ENCODE results near the gene LIN7A.
A peak's percentile ranks its signal among the peaks of the same experiment; 100 is the strongest.

LIN7A gene

DNA sequence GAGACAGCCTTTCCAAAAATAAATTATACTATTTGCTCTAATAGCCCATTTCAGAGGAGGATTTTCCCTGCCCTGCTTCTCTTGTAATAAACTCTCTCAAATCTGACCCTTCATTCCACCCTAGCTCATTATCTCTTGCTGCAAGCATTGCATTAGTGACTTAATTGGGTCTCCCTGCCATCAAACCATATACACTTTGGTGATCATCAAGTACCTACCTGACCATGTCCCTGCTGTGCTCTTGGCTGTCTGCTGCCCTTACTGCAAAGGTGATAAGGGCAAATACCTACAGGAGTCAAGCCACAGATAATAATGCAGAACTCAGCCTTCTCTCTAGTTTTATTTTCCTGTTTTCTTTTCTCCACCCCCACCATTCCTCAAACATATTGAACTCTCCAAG, 88.4 kb downstream of the LIN7A start:
- DNase-seq, result peak; percentile 89

DNA sequence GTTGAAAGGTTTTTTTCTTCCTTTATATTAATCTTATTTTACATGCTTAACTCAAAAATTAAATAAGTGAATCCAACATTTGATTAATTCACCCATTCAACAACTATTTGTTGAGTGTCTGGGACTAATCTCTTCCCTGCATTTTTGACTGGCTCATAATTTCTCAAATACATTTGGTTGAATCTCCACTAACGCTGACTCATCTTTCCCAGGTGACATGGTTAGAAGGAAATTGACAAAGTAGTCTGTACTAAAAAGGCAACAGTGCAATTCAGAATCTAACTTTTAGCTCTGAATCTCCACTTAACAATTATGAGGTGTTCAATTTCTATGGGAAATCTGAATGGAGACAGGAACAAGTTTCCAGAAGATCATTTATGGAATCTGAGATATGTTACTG, 88.9 kb downstream of the LIN7A start:
- peak; percentile 65 for DNase-seq

DNA sequence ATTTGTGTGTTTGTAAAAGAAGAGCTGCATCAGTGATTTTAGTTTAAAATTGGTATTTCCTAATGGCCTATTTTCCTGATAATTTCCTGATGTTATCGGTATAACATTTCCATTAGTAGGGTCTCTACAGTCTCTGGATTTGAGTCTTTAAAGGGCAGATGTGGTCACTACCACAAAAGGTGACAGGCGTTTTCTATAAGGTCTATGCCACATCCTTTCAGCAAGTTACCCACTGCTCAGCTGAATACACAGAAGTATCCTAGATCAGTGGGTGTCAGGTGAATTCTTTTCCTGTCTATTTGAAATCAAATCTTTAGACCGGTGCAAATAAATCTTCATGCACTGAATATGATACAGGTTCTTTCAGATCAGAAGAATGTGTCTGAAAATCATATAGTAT, 90.2 kb downstream of the LIN7A start:
- DNase-seq, result no peak

DNA sequence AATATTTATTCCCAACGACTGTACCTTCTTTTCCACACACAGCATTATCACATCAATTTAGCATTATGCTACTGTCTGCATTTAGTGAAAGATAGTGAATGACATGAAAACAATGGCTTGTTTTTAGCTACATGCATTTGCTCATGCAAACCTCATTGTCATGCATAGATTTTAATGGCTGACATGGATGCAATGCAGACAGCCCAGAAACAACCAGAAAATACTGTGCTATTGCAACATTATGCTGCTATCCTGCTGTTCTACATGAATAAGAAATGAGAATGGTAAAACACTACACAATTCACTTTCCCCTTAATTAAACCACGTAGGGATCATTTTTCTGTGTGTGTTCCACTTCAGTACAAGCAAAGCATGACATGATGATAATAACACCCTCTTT, 90.8 kb downstream of the LIN7A start:
- no peak for DNase-seq

DNA sequence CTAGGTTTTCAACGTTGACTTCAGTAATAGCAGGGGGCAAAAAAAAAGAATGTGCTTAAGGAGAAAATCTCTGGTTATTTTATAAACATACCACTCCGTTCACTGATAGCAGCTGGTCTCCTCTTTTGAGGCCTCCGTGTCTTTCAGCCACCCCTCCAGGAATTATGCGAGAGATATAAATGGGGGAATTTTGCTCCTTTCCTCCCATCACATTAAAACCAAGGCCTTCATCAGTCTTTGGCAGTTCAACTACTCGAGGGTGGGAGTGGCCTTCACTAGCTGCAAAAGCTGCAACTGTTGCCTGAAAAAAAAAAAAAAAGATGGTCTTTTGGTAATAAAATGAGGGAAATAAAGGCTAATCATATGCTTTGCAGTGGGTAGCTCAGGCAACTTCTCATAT, 92.1 kb downstream of the LIN7A start:
- DNase-seq, result peak; percentile 22

DNA sequence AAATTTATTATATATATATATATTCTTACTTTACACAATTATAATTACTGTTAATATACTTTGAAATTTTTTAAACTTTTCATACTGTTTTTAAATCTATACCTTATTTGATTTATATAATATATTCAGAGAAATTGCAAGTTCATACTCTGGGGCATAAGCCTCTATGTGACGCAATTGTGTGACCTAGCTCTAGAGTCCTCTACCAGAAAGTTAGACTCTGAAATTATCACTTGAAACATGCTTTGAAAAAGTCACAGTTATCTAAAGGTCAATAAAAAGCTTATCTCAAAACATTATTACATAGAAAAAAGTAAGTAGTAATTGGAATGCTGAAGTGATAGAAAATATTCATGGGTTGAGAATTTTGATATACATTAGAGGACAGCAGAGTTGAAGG, 93.8 kb downstream of the LIN7A start:
- DNase-seq, result no peak

DNA sequence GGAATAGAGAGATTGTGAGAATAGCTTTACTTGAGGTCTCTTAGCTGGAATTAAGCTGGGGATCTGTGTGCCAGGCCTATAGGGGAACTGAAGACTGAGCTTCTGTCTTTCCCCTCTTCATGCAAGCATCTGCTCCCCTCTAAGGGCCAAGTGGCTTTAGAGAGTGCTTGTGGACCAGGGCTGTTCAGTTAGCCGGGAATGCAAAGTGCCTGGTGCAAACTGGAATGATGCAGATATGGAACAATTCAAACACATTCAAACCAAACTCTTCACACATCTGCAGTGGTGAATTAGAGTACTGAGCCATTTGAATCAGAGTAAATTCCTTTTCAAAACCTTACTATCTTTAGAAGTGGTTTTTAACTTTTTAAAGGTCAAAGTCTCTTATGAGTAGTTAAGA, 99.0 kb downstream of the LIN7A start:
- DNase-seq, result no peak

DNA sequence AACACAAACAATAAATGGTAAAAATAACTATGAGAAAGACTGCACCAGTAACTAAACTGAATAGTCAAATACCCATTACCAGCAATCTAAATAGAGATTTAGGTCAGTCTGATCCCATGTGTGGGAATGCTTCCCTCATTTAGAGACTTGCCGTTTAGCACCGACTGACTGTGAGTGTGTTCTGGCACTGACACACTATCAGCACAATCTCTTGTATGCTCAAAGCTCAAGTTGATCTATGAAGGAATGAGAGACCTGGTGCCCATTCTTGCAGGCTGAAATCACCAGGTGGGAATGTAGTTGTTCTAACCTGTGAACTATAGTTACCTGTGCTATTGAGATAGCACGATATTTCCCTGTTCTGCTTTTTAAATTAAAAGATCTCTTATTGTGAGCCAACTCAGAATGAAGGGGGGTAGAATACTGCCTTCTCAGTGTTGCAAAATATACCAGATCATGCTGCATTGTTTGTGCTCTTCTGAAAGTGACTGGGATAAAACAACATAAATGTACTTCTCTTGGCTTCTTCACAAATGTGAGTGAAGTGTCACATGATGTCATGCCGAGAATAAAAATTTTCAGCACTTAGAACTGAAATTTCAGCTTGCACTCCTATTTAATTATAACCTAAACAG, 99.6 kb downstream of the LIN7A start:
- no peak for DNase-seq

DNA sequence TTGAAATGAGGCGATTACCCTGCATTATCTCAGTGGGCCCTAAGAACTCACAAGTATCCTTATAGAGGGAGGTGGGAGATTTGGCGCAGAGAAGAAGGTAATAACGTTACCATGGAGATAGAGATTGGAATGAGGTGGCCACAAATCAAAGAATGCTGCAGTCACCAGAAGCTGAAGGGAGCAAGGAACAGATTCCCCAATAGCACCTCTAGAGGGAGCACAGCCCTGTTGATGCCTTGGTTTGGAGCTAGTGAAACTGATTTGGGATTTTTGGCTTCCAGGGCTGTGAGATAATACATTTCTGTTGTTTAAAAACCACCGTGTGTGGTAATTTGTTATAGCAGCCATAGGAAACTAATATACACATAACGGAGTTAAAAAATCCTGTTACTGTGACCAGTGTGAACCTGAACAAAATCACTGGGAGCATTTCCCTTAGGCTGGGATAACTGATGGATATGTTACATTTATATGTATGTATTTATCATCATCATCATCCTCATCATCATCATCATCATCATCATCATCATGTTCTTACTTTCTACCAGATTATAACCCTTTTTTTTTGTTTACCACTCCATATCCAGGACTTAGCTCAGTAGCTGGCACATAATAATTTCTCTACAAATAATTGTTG, 100.3 kb downstream of the LIN7A start:
- DNase-seq, result peak; percentile 52

DNA sequence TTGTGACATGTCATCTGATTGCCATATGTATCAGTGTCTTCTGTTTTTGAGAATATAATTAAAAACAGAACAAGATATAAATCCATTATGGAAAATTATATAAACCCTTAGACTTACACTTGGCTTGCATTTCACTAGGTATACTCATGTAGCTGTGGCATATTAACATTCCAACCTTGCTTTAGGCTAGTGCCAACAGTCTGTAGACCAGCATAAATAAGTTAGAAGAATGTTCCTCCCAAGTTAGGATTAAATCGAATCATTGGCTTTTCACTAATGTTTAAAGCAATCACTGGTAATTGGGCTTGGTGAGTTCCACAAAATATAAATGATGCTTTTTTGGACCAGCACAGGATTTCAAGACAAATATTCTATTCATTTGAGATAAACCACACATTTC, 103.0 kb downstream of the LIN7A start:
- DNase-seq, result no peak

DNA sequence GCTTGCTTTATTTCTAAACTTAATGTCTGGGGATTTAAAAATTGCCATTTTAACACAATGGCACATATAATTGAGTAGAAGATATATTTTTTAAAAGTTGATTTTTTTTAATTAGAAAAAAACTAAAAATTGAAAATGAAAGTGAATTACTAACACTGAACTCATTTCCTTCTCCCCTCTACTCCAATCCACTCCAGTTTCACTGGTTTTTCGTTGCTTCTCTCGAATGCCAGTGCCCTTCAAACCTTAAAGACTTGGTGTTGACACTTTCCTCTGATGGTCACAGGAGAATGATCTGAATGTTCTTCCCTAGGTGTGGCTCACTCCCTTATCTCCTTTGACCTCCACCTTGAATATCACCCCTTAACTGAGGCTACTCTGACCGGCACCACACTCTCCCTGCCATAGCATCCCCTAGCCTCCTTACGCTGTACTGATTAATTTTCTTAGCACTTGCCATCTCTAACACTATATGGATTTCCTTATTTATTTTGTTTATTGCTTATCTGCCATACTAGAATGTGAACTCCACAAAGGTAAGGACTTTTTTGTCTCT, 107.1 kb downstream of the LIN7A start:
- no peak for DNase-seq

DNA sequence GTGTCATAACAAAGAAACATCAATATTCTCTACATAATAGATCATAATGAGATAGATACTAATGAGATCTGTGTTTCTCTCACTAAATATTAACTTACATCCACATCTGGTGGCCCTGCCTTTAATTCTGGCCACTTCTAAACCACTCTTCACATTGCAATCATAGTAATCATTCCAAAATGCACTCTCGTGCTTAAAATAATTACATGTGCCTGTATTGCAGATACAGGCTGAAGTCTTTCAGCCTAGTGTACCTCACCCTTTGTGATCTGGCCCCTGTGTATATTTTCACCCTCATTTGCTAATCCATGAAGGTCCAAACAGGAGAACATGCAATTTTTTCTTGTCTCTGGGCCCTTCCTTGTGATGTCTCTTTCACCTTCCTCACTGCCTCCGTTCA, 108.0 kb downstream of the LIN7A start:
- DNase-seq, result peak; percentile 52

DNA sequence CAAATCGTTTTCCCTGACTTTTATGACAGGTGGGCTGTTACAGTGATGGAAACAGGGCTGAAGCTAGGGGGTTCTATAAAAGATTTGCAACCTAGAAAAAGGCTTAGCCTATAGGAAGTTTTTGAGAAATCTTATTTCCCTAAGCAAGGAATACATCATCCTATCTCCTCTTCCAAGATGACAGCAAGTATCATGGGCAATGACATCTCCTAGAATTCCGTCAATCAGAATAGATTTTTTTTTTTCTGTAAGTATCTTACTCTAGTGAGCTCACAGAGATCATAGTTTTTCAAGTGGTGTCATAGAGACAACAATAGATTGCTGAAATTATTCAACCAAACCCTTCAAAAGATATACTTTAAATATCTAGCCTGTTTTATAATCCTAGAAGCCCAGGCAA, 112.2 kb downstream of the LIN7A start:
- no peak for DNase-seq

DNA sequence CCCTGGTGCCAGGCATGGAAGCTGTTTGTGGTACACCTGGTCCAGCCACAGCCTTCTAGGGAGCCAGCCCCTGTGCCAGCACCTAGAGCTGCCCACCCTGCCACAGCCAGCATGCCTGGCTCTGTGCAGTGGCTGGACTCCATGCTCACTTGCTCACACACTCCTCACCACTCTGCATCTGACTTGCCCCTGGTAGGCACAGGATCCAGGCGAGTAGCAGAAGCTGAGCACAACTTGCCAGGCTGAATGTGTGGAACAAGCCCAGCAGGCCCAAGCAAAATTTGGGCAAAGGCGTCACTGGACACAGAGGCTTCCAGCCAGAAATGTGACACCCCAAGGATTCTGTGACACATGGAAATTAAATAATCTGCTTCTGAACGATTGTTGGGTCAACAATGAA, 114.3 kb downstream of the LIN7A start:
- no peak for DNase-seq

DNA sequence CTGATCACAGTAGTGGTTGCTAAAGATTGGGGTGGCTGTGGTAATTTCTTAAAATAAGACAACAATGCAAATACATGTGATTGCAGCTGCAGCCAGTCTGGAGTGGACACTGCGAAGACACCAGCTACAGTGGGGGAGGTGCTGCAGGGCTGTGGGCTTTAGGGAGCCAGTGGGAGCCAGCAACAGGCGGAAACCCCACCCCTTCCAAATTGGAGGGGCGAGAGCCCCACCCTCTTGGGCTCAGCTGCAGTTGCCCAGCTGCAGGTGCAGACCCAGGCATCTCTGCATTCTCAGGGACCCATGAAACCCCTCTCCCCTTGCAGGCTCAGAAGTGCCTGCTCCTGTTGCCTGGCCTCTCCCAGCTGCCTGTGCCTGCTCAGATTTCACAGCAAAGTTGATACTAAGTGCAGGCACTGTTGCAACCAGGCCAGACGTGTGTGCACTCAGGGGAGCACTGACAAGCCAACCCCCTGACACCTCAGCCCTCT, 116.2 kb downstream of the LIN7A start:
- DNase-seq, result no peak

DNA sequence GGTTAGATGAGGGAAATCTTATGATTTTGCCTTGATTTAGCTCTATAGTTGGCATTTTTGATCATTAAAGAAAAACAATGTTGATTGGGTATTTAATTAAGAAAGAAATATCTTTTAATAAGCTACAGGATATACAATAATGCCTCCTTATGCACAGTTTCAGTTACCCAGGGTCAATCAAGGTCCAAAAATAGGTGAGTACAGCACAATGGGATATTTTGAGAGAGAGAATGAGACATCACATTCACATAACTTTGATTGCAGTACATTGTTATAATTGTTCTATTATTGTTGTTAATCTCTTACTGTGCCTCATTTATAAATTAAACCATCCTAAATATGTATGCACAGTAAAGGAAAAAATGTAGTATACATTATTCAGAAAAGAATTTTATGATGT, 118.9 kb downstream of the LIN7A start:
- DNase-seq, result no peak

DNA sequence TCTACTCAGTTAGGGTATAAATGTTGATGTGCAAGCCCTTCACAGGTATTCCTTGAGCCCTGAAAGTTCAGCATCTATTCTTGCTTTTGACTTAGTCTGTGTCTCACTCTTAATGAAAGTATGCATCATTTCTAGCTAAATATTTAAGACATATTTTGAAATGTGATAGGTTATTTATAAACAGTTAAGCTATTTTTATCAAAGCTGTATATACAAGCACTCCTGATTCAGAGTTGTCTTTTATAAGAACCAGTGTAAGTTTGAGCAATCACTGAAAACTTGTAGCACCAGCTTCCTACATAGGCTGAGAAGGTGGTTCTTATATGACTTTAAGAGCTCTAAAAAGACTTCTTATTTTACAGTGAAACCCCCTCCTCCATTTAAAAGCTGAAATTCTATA, 122.4 kb downstream of the LIN7A start:
- DNase-seq, result no peak

DNA sequence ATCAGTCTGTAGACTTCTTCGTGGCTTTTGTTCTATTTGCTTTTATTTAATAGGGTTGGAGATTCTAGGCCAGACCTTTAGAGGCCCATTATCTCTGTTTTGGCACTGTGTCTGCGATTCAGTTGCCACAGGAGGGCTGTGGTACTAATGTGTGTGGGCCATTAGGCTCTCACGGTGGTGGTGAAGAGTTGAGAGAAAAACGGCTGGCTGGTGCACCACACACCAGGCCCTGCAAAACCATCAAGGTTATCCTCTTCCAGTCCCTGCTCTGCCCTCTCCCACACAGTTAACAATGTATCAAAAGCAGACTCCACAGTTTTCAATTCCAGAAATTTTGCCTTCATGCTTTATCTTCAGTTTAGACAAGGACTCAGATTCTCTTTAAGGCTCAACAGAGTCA, 123.3 kb downstream of the LIN7A start:
- no peak for DNase-seq

DNA sequence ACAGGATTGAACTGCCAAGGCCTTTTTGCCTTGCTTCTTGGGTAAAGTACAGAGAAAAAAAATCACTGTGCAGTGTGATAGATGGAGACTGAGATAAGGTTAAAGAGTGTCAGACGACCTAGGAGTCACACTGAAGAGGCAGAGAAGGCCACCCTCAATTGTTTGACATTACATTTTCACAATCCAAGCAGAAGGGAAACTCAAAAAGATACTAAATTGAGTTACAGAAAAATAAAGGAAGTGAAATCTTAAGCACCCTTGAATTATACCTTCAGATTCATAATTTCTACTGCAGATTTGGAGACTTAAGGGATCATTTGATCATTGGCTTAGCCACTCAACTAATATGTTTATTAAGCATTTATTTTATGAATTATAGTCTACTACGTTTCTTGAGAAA, 123.9 kb downstream of the LIN7A start:
- peak; percentile 66 for DNase-seq

DNA sequence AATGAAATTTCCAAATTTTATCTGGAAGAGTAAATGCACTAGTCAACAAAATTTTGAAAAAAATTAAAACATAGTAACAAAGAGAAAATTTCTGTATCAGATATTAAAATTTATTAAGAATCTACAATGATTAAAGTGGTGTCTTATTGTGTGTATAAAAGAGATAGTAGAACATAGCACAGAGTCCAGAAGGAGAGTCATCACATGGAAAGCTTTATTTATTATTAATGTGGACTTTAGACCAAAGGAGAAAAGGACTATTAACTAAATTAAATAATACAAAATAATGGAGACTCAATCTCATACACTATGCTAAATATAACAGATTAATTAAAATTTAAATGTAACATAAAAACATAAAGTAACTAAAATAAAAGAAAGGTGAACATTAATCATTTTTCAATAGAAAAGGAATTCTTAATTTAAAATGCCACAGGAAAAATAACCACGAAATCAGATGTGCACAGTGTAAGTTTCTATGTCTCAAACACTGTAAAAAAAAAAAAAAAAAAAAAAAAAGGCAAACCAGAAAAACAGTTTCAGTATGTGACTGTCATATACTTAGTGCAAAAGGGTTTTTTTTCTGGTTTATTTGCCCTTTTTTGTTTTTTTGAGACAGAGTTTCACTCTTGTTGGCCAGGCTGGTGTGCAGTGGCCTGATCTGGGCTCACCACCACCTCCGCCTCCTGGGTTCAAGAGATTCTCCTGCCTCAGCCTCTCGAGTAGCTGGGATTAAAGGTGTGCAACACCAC, 125.6 kb downstream of the LIN7A start:
- DNase-seq, result no peak

DNA sequence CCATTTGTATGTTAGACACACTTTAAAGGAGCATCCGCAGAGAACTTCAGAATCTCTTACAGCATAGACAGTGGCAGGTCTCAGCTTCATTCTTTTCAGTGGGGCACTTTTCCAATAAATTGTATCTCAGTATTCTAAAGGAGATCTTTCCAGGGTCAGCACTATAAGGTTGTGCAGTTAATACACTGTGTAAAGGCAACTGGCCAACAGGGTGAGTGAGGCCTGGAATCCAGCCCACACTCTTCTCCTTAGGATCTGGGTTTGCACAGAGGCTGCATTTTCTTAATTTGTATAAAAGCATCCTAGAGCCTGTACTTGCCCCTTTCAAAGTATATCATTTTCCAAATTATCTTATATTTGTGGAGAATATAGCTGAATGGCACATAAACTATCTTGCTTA, 126.9 kb downstream of the LIN7A start:
- DNase-seq, result no peak

DNA sequence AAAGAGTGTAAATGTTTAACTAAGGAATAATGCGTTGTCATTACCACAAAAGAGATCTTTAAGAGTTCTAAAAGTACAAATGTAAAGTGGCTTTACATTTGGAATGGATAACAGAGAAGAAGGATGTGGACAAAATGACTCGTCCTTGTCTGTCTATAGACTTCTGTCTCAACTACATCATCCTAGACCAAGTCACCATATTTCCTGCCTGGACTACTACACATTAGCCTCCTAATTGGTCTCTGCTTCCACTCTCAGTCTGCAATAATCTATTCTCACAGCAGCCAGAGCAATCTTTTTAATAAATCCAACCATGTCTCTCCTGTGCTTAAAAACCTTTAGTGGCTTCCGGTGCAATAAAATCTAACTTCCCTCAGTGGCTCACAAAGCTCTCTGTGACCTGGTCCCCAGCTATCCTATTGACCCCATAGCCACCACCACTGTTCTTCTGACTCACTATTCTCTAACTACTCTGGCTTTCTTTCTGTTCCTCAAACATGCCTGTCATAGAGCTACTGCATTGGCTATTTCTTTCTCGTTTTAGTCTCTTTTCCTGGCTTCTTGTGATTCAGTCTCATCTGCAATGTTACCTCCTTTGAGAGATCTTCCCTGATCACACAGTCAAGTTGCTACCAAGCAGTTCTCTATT, 130.0 kb downstream of the LIN7A start:
- DNase-seq, result no peak

DNA sequence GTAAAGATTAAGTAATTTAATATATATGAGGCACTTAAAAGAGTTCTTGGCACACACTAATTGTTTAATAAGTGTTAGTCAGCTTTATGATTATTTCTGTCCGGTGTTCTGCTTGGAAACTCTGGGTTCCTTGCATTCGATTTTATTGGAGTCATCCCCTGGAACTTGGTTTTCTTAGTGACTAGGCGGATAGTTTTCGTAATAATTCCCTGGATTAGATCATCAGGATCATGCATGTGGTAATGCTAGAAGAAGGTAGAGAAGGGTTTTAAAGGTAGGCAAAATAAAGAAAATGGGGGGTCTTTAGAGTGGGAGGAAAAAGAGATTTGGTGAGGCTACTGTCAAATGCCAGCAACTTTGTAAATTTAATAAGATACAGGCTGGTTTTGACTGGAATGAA, 132.6 kb downstream of the LIN7A start:
- DNase-seq, result no peak

Measured in NCI-H2227 treated with DMSO at 0.1 percent for 48 hours (cell line).